Stimulated activated CD8-positive, alpha-beta memory T cell treated with anti-CD3 and anti-CD28 coated beads, Interleukin-12 subunit alpha, Interleukin-12 subunit beta, amount 100 ng/mL, for 24 hours (primary cell): ENCODE measurements around the gene TCEAL4.
"Not testable (repeated sequence)": the region's sequence is repeated elsewhere in the genome, so short reads cannot be mapped to it uniquely, and the experiment has no call there.

ENCODE experiments used
- DNase-seq: peaks from one replicate; pipeline ENCODE4 v3.0.0-alpha.2; 2020; ENCODE audit errors: extremely low read depth

TCEAL4 gene

DNA sequence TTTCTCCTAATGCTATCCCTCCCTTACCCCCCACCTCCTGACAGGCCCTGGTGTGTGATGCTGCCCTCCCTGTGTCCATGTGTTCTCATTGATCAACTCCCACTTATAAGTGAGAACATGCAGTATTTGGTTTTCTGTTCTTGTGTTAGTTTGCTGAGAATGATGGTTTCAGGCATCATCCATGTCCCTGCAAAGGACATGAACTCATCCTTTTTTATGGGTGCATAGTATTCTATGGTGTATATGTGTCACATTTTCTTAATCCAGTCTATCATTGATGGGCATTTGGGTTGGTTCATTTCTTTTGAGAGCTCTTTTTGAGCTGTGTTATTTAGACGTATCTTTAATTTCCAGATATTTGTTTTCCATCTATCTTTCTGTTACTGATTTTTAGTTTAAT lies 7.0 kb downstream of the TCEAL4 start:
- DNase-seq, result not testable (repeated sequence)

DNA sequence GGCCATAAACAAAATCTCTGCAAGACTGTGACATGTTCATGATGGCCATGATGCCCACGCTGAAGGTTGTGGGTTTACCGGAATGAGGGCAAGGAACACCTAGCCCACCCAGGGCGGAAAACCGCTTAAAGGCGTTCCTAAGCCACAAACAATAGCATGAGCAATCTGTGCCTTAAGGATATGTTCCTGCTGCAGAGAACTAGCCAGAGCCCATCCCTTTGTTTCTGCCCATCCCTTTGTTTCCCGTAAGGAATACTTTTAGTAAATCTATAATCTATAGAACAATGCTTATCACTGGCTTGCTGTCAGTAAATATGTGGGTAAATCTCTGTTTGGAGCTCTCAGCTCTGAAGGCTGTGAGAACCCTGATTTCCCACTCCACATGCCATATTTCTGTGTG lies 9.9 kb downstream of the TCEAL4 start:
- not testable (repeated sequence) for DNase-seq

DNA sequence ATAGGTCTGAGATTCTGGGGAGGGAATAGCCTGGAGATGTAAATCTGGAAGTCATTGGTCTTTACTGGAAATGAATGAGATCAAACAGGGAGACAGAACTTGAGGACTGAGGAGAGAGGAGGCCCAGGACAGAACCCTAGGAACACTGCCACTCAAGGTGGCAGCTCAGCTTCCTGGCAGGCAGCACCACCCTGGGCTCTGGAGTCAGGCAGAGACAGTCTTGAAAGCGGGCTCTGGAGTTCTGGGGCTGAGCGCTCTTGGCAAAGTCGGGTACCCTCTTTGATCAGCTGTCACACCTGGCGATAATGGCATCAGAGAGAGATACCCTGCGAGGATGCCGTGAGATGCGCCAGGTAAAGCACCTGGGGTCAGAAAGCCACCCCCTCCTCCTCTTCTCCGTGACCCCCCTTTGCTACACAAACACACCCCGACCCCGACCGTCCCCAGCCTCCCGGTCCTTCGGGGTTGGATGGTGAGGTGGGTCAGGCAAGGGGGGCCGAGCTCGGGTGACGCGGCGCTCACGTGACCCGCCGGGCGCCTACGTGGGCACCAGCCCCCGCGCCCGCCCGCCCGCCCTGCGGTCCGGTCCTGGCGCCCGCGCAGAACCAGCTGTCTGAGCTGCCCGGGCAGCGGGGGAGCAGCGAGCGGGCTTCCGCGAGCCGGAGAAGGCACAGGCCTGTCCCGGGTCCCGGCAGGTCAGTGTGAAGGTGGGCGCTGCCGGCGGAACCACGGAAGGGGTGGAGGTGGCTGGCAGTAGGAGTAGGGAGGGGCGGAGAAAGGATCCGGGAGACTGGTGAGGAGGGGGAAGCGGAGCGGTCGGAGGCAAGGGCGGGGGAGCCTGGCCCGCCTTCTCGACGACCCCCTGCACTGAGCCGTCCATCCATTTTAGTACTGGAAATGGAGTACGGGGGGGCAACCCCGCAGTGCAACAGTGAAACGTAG lies 22.3 kb downstream of the TCEAL4 start, which contains the start of gene TCEAL3:
TCEAL3 (plus strand) TSS at position 600 of the 942 bp plus-strand sequence. CDS start 1,102 bp downstream, outside the sequence.
- no peak for DNase-seq

DNA sequence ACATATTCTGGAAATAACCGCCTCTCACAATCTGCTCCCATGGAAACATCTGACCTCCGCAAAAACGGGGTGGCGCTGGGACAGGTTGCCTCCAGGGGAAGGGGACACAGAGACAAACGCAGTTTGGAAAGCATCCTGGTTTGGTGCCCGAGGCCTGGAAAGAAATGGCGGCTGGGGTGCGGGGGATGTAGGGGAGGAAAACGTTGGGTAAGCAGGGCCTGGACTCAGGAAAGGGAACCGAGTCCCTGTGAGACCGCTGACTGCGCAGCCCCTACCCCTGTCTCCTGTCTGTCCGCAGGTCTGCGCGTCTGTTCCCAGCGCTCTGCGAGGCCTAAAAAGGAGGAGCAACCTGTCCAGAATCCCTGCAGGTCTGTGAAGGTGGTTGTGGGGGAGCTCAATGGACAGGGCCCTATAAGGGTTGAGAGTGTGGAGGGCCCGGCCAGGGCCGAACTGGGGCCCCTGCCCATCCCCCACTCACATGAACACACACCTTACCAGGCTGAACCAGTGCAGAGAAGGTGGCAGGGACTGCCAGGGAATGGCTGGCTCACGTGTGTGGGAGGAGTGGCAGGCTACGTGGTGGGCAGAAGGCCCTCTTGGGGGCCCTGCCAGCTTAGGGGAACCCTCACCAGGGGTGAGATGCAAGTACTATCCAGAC lies 23.1 kb downstream of the TCEAL4 start:
- no peak for DNase-seq

GRCh38 chrX:103610282-103610681 lies 25.0 kb downstream of the TCEAL4 start:
- DNase-seq, result no peak

DNA sequence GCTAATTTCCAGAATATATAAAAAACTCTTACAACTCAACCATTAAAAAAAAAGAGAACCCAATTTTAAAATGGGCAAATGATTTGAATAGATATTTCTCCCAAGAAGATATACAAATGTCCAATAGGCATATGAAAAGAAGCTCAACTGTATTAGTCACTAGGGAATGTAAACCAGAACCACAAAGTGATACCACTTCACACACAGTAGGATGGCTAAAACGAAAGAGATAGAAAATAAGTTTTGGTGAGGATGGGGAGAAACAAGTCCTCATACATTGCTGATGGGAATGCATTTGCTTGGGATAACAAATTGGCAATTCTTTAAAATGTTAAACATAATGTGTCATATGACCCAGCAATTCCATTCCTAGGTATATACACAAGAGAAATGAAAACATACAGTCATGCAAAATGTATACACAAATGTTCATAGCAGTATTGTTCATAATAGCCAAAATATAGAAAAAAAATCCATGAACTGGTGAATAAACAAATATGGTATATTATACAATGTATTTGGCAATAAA lies 28.1 kb downstream of the TCEAL4 start:
- no peak for DNase-seq

GRCh38 chrX:103614999-103615398 lies 29.7 kb downstream of the TCEAL4 start:
- DNase-seq, result no peak

- DNase-seq, result no peak
Observed at GRCh38 chrX:103615781-103616371, 30.6 kb downstream of the TCEAL4 start.

- DNase-seq, result no peak
Observed at GRCh38 chrX:103616676-103617186, 31.4 kb downstream of the TCEAL4 start.

- DNase-seq, result no peak
Observed at GRCh38 chrX:103624111-103624510, 38.8 kb downstream of the TCEAL4 start.

DNA sequence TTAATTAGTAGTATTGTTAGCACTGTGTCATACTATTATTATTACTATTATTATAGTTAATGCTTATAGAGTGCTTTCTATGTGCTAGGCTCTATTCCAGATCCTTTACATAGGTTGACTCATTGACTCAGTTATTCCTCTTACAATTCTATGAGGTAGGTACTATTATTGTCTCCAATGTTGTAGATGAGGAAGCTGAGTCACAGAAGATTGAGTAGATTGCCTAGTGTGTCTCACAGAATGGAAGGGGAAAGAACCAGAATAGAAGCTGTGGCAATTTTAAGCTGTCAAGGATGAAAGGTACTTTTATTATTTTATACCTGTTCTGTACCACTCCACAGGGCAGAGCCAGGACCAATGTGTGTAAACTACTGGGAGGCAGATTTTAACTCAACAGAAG lies 41.5 kb downstream of the TCEAL4 start:
- no peak for DNase-seq

DNA sequence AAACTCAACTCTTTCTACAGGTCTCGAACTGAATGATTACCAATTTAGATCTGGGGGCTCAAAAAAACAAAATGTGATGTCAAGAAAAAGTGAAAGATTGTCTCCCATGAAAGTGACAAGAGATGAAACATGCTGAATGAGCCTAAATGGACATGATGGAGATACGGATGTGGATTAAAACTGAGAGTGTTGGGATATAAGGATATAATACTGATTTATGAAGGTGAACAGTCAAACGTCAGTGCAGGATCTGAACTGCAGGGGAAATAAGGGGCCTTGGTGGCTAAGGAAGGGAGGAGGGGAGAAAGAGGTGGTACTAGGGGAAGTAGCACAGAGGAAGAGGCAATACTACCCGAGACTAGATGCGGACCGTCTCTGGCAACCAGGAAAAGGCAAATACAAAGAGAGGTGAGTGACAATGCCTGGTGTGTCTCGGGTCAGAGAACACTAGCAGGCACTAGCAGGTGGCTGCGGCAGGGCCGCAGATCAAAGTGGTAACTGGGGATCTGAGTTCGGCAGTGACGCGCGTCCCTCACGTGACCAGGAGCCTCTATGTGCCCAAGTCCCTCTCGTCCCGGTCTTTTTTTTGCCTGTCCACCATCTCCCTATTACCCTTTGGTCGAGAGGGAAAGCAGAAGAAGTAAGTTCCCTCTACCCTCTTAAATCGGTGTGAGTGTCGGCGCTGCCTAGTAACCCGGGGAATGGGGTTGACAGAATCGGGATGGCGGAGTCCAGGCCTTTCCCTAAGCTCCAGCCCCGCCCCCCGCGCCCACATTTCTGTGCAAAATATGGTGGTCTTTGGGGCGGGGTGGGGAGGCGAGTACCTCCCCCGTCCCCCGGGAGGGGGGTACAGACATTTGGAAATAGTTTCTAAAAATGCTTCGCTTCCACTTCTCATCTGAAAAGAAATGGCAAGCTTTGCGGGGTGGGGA lies 43.3 kb downstream of the TCEAL4 start, which contains the start of gene TCEAL1:
TCEAL1 (plus strand) TSS at position 590 of the 932 bp plus-strand sequence. CDS start 942 bp downstream, outside the sequence.
- no peak for DNase-seq

DNA sequence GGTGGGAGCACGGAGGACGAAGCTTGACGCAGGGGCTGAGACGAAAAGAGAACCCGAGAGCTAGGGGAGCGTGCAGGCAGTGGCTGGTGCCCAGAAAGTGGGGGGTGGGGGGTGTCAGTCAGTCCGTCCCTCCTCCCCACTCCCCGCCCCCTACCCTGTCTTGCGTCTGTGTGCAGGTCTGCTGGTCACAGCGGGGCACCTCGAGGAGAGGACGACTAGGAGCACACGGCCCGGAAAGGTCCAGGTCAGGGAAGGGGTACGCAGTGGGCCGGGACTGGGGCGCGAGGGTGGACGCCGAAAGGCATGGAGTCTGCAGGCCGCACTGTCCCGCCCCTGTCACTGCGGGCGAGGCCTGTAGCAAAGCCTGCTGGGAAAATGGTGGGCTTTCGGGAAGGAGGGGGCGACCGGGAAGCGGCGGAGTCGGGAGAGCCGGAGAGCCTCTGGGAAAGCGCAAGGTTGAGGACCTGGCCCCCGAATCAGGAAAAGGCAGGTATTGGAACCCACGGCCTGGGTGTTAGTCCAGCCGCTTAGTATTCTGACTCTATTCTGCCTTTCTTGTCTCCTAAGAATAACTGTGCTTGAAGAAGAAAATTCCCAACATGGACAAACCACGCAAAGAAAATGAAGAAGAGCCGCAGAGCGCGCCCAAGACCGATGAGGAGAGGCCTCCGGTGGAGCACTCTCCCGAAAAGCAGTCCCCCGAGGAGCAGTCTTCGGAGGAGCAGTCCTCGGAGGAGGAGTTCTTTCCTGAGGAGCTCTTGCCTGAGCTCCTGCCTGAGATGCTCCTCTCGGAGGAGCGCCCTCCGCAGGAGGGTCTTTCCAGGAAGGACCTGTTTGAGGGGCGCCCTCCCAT lies 44.2 kb downstream of the TCEAL4 start:
- no peak for DNase-seq

DNA sequence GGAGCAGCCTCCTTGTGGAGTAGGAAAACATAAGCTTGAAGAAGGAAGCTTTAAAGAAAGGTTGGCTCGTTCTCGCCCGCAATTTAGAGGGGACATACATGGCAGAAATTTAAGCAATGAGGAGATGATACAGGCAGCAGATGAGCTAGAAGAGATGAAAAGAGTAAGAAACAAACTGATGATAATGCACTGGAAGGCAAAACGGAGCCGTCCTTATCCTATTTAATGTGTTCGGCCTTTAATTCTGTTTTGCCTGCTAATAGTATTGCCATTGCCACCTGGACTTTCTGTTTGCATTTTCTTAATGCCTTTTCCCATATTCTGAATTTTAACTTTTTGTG lies 44.8 kb downstream of the TCEAL4 start:
- DNase-seq, result no peak

GRCh38 chrX:103631145-103631544 lies 45.8 kb downstream of the TCEAL4 start:
- DNase-seq, result no peak

DNA sequence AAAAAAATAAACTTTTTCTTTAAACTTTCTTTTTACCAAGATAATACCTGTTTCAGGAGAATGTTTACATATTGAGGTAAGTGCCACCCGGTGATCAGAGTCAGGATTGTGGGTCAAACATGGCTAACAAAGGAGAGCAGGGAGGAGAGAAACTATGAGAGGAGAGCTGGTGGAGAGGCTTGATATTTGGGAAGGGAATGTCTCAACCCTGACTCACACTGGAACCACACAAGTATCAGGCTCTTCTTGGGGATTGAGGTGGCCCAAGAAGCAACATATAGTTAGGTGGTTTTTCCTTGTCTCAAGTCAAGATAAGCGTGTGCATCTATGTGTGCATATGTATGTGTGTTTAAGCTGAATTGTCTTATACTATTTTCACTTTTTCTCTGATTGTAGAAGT lies 50.1 kb downstream of the TCEAL4 start:
- no peak for DNase-seq
